ENCODE data around the gene WWP2.

The WWP2 gene

GRCh38 chr16:69916462-69916861 lies 154.3 kb downstream of the WWP2 start:
- no peak for DNase-seq (ENCODE audit: insufficient read length, low spot score)
- TF ChIP-seq CTCF (IDR thresholded peaks at IDR 0.05; ENCODE audit: insufficient read depth, missing control alignments) = no peak
- FAIRE-seq = no peak

- no peak for FAIRE-seq
- TF ChIP-seq CTCF (IDR thresholded peaks at IDR 0.05; ENCODE audit: insufficient read depth, missing control alignments) = no peak
- DNase-seq (ENCODE audit: insufficient read length, low spot score) = no peak
These were observed 155.2 kb downstream of the WWP2 start for GRCh38 chr16:69917311-69917710.

DNA sequence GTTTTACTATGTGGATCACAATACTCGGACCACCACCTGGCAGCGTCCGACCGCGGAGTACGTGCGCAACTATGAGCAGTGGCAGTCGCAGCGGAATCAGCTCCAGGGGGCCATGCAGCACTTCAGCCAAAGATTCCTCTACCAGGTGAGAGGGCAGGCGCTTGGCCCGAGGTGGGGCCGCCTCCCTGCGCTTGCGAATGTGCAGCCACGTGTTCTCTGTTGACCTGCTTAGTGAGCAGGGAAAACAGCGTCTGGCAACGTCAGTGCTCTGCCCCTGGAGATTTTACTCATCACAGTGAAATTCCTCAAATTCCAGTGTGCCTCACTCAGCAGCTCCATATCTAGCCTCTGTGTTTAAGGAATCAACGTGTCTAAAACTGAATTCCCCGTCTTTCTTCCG lies 155.6 kb downstream of the WWP2 start:
- no peak for FAIRE-seq
- DNase-seq (ENCODE audit: insufficient read length, low spot score) = no peak
- no peak for TF ChIP-seq CTCF (IDR thresholded peaks at IDR 0.05; ENCODE audit: insufficient read depth, missing control alignments)

- FAIRE-seq = no peak
- TF ChIP-seq CTCF (IDR thresholded peaks at IDR 0.05; ENCODE audit: insufficient read depth, missing control alignments) = no peak
- DNase-seq (ENCODE audit: insufficient read length, low spot score) = no peak
These were observed 156.1 kb downstream of the WWP2 start for GRCh38 chr16:69918241-69918640.

DNA sequence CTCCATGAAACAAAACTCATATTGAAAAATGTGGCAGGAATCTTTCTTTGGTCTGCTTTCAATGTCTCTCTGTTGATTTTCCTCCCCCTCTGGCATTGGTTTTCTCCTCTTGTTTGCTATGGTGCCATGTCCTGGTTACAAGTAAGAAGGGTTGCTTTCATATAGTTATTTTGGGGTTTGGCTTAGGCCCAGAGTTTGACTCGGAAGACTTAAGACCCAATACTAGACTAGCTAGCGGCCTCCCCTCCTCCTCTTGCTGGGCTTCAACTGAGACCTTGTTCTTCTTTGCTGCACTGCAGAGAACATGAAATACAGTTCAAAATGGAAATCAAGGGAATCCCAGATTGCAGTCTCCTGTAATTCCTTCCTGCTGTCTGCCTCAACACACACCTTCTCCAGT lies 159.0 kb downstream of the WWP2 start:
- no peak for DNase-seq (ENCODE audit: insufficient read length, low spot score)
- no peak for TF ChIP-seq CTCF (IDR thresholded peaks at IDR 0.05; ENCODE audit: insufficient read depth, missing control alignments)
- FAIRE-seq = no peak

GRCh38 chr16:69922200-69922599 lies 160.1 kb downstream of the WWP2 start:
- FAIRE-seq = no peak
- DNase-seq (ENCODE audit: insufficient read length, low spot score) = no peak
- no peak for TF ChIP-seq CTCF (IDR thresholded peaks at IDR 0.05; ENCODE audit: insufficient read depth, missing control alignments)

GRCh38 chr16:69924041-69924775 lies 162.1 kb downstream of the WWP2 start:
- TF ChIP-seq CTCF (IDR thresholded peaks at IDR 0.05; ENCODE audit: insufficient read depth, missing control alignments) = no peak
- no peak for DNase-seq (ENCODE audit: insufficient read length, low spot score)
- FAIRE-seq = no peak
